Left ventricle myocardium superior (tissue), 1 donor: ENCODE results near the gene GRPEL1. TPM values are rescaled to one million over a fixed set of nuclear protein-coding genes. Genes with fewer than 3 reads are reported as not detected.

Experiments
- ATAC-seq: fragments of 200-7000 bp; cut with Tn5 transposase; one replicate; pipeline ENCODE4 v1.9.1; 2020; ENCODE audit warnings: mild to moderate bottlenecking, moderate library complexity
- DNase-seq: peaks from one replicate; pipeline ENCODE4 v3.0.0-alpha.2; 2020
- intact Hi-C: fragments of 100-400 bp; cut with micrococcal nuclease; formaldehyde crosslinking; loops from one replicate; pipeline ENCODE4 v1.11.0; 2022
- total RNA-seq: library from RNA; stranded (reverse); fragmentation: NEBNext Ultra II Directional; extraction: Animal tissue kit (Norgen Biotek cat#: 25700); gene quantifications from one replicate; pipeline ENCODE4 v1.2.1, GENCODE V29; 2021
- donor health status: DM: no; HTN: yes; CAD: no; lungs with severe emphysema.

GRPEL1 gene
- total RNA-seq, 1 donor from 2014 or later, result 62.7 TPM

DNA sequence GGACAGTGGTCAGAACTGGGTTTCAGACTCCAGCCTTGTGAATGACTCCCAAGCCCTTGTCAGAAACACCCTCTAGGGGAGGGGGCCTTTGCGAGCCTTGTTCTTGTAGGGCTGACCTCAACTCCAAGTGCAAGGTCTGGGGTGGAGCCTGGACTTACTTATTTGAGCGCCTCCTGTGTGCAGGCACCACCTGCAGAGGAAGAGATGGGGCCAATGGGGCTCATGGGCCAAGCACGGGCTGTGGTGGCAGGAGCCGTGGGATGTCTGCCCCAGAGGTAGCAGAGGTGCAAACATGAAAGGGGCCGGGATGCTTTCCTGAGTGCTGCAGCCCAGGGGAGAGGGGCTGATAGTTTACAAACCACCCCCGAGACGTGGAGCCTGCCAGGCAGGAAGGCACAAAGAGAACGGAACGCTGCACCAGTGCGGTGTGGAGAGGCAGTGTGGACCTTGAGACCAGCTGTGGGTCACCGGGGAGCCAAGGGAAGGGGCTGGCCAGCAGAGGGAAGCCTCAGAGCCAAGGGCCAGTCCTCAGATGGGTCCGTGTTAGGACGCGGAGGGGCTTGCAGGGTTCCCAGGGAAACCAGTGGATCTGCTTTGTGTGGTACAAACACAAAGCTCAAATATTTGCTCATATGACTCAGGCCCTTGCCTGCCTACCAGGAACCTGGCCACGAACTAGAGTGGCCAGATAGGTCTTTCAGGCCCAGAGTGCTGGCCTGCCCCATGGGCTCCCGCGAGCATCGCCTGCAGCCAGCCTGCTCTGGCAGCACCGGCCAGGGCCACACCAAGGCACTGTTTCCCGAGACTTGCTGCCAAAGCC lies 33.4 kb downstream of the GRPEL1 start:
- ATAC-seq (no peak), DNase-seq (no peak)
- intact Hi-C loops, result no loop called here

DNA sequence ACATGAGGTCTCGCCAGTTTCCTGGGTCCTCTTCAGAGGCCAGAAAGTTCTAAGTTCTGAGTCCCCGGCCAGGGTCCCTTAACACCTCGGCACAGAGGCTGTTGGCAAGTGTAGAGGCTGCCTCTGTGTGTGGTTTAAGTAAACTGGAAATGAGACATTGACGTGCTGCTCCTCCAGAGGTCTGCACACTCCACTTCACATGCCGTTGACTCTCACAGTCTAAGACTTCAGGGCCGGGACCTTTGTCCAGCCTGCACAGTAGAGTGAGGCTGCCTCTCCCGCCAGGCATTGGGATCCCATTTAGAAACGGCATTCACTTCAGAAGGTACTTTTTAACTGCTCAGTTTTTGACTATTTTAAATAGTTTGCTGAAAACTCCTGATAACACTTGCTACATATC lies 35.3 kb downstream of the GRPEL1 start:
- intact Hi-C loops, result no loop called here
- DNase-seq (no peak), ATAC-seq (no peak)

DNA sequence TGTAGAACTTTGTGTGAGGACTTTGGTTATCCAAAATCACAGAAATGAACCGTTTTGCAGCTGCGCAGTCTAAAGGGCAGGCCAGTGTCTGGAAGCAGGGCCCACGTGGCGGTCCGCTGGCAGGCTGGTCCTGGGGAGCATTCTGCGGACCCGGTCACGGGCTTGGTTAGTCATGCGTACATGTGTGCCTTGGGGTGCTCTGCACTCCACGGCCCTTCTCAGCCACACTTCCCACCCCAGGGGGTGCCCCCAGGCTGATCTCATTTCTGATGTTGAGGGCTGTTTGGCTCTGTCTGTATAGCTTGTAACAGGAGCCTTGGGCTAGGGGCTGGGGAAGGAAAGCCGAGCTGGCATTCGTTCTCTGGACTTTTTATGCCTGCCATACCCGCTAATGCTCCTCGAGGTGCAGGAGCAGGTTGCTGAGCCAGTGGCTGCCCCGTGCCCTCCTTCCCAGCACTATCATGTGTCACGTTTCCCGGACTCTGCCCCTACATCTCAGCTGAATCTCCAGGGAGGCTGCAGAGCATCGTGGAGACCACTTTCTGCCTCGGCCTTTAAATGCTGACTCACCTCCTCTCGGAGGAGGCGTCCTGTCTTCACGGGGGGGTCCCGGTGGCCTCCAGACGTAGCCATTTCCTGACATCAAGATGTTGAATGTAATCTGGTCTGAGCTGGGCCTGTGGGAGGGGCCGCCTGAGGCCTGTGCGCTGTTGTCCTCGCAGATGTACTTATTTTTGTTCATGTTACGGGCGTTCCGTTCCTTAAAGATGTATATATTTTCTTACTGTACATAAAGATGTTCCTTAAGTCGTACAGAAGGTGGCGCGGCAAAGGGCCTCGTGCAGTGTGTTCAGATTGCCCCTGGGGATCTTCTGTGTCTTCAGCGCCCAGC lies 36.1 kb downstream of the GRPEL1 start:
- intact Hi-C loops, result no loop called here
- DNase-seq (no peak), ATAC-seq (no peak)

DNA sequence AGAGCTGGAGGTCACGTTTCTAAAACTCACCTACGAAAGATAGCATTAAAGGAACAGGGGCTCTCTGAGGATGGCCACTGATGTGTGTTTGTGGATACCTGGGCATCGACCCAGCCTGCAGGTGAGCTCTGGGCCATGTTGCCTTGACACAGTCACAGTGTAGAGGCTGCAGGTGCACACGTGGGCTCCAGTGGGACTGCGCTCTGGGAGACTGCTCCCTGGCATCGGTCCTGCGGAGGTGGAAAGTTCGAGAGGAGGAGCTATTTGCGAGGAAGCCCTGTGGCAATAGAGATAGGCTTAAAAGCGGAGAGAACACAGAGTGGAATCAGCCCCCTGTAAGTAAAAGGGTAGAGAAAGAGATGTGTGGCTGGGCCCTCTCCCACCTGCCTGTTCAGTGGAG lies 37.0 kb downstream of the GRPEL1 start:
- intact Hi-C loops, result no loop called here
- ATAC-seq, result no peak
- DNase-seq, result no peak

DNA sequence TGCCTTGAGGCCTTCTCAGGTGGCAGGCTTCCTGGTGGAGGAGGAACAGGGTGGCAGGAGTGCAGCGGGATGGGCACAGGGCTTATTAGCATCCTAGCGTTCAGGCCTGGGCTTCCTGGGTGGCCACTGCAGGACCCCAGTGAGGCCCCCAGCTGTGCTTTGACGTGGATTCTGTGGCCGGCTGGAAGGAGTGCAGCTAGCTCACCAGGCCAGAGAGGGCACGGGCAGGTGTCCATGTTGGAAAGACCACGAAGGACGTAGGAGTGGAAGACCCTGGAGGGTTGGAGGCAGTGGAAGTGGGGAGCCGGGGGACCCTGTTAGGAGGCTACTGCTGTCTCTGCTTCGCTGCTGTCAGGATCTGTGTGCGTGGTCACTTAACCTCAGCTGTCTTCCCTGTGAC lies 37.9 kb downstream of the GRPEL1 start:
- intact Hi-C loops, result no loop called here
- ATAC-seq, result no peak
- DNase-seq, result no peak

DNA sequence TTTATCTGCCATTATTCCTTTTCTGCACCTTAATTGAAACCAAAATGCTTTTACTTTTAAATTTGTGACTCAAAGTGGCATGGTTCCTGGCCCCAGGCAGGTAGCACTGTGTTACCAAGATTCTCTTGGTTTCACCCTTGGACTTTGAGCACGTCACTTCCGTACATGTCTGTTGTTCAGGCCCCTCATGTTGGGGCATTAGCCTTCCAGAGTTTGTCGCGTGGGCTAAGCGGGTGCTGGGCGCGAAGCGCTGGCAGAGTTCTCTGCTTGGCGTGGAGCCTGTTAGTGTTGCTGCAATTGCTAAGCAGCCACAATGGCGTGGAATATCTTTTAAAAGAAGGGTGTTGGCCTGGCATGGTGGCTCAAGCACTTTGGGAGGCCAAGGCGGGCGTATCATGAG lies 38.7 kb downstream of the GRPEL1 start:
- DNase-seq (no peak), ATAC-seq (no peak)
- intact Hi-C loops, result no loop called here

GRCh38 chr4:7027913-7028312 lies 40.0 kb downstream of the GRPEL1 start:
- no peak for ATAC-seq
- intact Hi-C loops, result no loop called here
- DNase-seq, result no peak

DNA sequence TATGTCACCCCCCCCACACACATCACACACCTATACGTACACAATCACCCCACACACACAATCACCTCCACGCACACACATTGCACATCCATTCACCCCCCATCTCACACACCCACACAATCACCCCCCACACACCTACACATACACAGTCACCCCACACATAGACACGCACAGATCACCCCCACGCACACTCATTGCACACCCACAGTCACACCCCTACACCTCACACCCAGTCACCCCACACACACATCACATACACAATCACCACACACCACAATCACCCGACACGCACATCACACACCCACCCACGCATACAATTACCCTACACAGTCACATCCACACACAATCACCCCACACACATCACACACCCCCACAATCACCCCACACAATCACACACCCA lies 40.6 kb downstream of the GRPEL1 start:
- DNase-seq (no peak), ATAC-seq (no peak)
- intact Hi-C loops, result no loop called here

- intact Hi-C loops, result no loop called here
- no peak for DNase-seq
- ATAC-seq, result no peak
These were observed 41.8 kb downstream of the GRPEL1 start for GRCh38 chr4:7026107-7026506.

DNA sequence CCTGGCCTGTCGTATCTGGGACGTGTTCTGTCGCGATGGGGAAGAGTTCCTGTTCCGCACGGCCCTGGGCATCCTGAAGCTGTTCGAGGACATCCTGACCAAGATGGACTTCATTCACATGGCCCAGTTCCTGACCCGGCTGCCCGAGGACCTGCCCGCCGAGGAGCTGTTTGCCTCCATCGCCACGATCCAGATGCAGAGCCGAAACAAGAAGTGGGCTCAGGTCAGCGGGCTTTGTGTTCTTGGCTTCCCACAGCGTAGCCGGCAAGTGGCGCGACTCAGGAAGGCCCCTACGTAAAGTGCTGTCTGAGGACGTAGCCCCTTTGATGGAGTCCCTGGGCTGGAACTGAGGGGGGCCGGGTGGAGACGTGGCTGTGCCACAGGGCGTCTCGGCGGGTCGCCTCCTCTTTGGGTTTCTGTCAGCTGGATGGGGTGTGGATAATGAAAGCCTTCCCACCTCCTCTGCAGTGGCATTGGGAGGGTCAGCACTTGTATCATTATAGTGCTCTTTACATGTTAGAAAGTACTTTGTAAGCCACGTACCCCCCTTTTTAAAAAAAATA lies 42.7 kb downstream of the GRPEL1 start:
- ATAC-seq, result no peak
- peak; percentile 15 for DNase-seq
- intact Hi-C loops, result no loop called here

- peak; percentile 13 for DNase-seq
- no peak for ATAC-seq
- intact Hi-C loops, result no loop called here
These were observed 43.5 kb downstream of the GRPEL1 start for GRCh38 chr4:7024336-7024890.

- DNase-seq (no peak), ATAC-seq (no peak)
- intact Hi-C loops, result no loop called here
These were observed 44.0 kb downstream of the GRPEL1 start for GRCh38 chr4:7023901-7024300.

DNA sequence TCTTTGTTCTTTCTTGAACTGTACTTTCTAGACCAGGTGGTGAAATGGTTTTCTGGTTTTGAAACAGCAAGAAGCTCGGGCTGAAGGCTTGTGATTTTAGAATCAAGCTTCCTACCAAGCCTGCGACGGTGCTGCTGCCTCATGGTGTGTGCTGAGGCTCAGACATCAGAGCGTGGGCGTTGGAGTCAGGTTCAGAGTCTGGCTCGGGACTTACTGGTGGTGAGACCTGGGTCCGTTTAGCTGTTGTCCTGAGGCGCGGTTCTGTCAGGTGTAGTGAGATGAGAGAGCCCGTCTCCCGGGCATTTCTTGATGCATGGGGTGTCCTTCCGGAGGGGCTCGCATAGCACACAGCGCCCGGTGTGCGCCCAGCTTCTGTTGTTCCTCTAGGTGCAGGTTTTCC lies 44.4 kb downstream of the GRPEL1 start:
- no peak for ATAC-seq
- intact Hi-C loops, result no loop called here
- DNase-seq, result no peak

GRCh38 chr4:7021930-7022664 lies 45.8 kb downstream of the GRPEL1 start:
- DNase-seq, result no peak
- intact Hi-C loops, result no loop called here
- ATAC-seq, result no peak

DNA sequence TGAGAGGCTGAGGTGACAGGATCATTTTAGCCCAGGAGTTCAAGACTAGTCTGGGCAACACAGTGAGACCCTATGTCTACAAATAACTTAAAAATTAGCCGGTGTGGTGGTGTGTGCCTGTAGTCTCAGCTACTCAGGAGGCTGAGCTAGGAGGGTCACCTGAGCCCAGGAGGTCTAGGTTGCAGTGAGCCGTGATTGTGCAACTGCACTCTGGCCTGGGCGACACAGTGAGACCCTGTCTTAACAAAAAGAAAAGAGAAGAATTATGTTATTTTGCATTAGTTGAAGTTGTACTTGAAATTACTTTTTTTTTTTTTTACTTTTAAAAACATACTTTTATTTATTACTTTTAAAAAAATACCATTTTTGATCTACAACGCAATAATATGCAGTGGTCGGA lies 46.5 kb downstream of the GRPEL1 start:
- ATAC-seq (no peak), DNase-seq (no peak)
- intact Hi-C loops, result no loop called here

DNA sequence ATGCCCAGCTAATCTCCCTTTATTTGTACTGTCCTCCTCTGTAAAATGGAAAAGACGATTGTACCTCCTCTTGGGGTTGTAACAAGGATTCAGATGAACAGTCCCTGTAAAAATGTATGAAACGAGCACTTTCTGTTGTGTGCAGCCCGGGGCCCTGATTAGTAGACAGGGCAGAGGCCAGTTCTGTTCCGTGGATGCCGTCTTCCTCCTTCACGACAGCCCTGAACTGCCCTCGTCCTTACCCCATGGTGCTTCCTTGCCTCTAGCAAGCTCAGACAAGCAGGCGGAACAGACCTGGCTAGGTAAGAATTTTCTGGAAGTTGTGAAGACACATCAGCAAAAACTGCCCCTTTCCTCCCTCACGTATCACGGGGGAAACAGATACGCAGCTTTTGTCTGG lies 47.0 kb downstream of the GRPEL1 start:
- DNase-seq (no peak), ATAC-seq (no peak)
- intact Hi-C loops, result no loop called here

- DNase-seq (no peak), ATAC-seq (no peak)
- intact Hi-C loops, result no loop called here
These were observed 47.6 kb downstream of the GRPEL1 start for GRCh38 chr4:7020290-7020689.

GRCh38 chr4:7019367-7019766 lies 48.5 kb downstream of the GRPEL1 start:
- intact Hi-C loops, result loop anchor here (10.0 kb wide), 1 partner anchor 1695 kb away; no protein-coding TSS in a partner anchor
- DNase-seq, result no peak
- no peak for ATAC-seq

- intact Hi-C loops, result loop anchor here (10.0 kb wide), 1 partner anchor 1697 kb away; no protein-coding TSS in a partner anchor
- DNase-seq (peak; percentile 37), ATAC-seq (peak; percentile 54)
These were observed 49.6 kb downstream of the GRPEL1 start for GRCh38 chr4:7018281-7018680.
